OCI-LY7 (cell line): ENCODE measurements around the gene SNX12. TPM values are rescaled to one million over a fixed set of nuclear protein-coding genes. Genes with fewer than 3 reads are reported as not detected.
A peak's percentile ranks its signal among the peaks of the same experiment; 100 is the strongest.

Source experiments
- BruUV-seq: library from RNA; stranded (reverse); fragments of 400-500 nt; replicated peaks from 2 replicates; lab custom pipeline; 2021; lab: Mats Ljungman, UMichigan
- CTCF ChIA-PET: fragments of 300-600 bp; sonication (Branson Sonifier 250); formaldehyde crosslinking; loops from one replicate; lab custom pipeline; 2022; ENCODE audit warnings: antibody characterized with exemption; ENCODE audit not compliant: unreplicated experiment; lab: Charles Lee
- POLR2A ChIA-PET: fragments of 300-600 bp; sonication (Branson Sonifier 250); formaldehyde crosslinking; loops from one replicate; lab custom pipeline; 2022; ENCODE audit warnings: antibody characterized with exemption; lab: Charles Lee
- DNase-seq: peaks from one replicate; pipeline ENCODE4 v3.0.0-alpha.2; 2015; ENCODE audit warnings: low spot score
- H2AFZ ChIP-seq: fragments of 200-600 bp; sonication (generic), shearing (Covaris generic); 2 replicates; pipeline ENCODE4 v1.6.1; 2014; ENCODE audit warnings: mild to moderate bottlenecking, antibody characterized with exemption, low read length, moderate library complexity
- H3K27ac ChIP-seq: fragments of 200-600 bp; sonication (generic); 2 replicates; pipeline ENCODE4 v1.5.1; 2014; ENCODE audit warnings: mixed run types, low read depth, mild to moderate bottlenecking, moderate library complexity, low read length, inconsistent platforms; ENCODE audit not compliant: poor library complexity, severe bottlenecking
- H3K36me3 ChIP-seq: fragments of 200-600 bp; sonication (generic); 2 replicates; pipeline ENCODE4 v1.6.1; 2014; ENCODE audit warnings: mild to moderate bottlenecking, antibody characterized with exemption, low read length, moderate library complexity, mixed read lengths; ENCODE audit not compliant: insufficient read depth
- H3K4me1 ChIP-seq: fragments of 200-600 bp; sonication (generic); 2 replicates; pipeline ENCODE4 v1.5.1; 2014; ENCODE audit warnings: mild to moderate bottlenecking, low read length; ENCODE audit not compliant: insufficient read depth, poor library complexity, severe bottlenecking
- H3K4me2 ChIP-seq: fragments of 200-600 bp; sonication (generic); 2 replicates; pipeline ENCODE4 v1.6.1; 2014; ENCODE audit warnings: mild to moderate bottlenecking, low read length
- H3K4me3 ChIP-seq: fragments of 200-600 bp; sonication (generic); 2 replicates; pipeline ENCODE4 v1.5.1; 2014; ENCODE audit warnings: mild to moderate bottlenecking, low read depth, low read length; ENCODE audit not compliant: poor library complexity, severe bottlenecking
- H3K79me2 ChIP-seq: fragments of 200-600 bp; sonication (generic); 2 replicates; pipeline ENCODE4 v1.6.1; 2016; ENCODE audit warnings: low read depth, mild to moderate bottlenecking, low read length, moderate library complexity, mixed read lengths; ENCODE audit not compliant: insufficient read depth
- H3K9me2 ChIP-seq: fragments of 200-600 bp; sonication (generic); 2 replicates; pipeline ENCODE4 v1.6.1; 2016; ENCODE audit warnings: mild to moderate bottlenecking, low read length, mixed read lengths; ENCODE audit not compliant: insufficient read depth
- H3K9me3 ChIP-seq: fragments of 200-600 bp; sonication (generic); 2 replicates; pipeline ENCODE4 v1.6.1; 2014; ENCODE audit warnings: mild to moderate bottlenecking, mixed run types, low read length, mixed read lengths
- H4K20me1 ChIP-seq: fragments of 200-600 bp; sonication (generic); 2 replicates; pipeline ENCODE4 v1.6.1; 2014; ENCODE audit warnings: mild to moderate bottlenecking, antibody characterized with exemption, low read length, moderate library complexity, mixed read lengths; ENCODE audit not compliant: insufficient read depth
- CTCF ChIP-seq: fragments of 200-600 bp; sonication (generic); conservative IDR thresholded peaks from 2 replicates; pipeline ENCODE4 v1.5.1; 2014; ENCODE audit warnings: mild to moderate bottlenecking, antibody characterized with exemption, low read length, moderate library complexity, mixed read lengths
- EZH2phosphoT487 ChIP-seq: fragments of 200-600 bp; sonication (generic); IDR thresholded peaks from 2 replicates; pipeline ENCODE4 v1.6.1; 2018; ENCODE audit warnings: low read depth, borderline replicate concordance, mild to moderate bottlenecking, mixed run types, antibody characterized with exemption, low read length, moderate library complexity, mixed read lengths
- intact Hi-C: fragments of 100-400 bp; cut with micrococcal nuclease; formaldehyde crosslinking; loops from one replicate; pipeline ENCODE4 v1.10.0; 2022; ENCODE audit not compliant: unreplicated experiment
- total RNA-seq, 2 experiments: library from RNA; depleted of rRNA in 1 of 2; stranded (reverse); fragments of >200 nt in 1 of 2; shearing (Covaris generic) in 1 of 2; gene quantifications; 2 replicates each; pipeline ENCODE4 v1.2.3, GENCODE V29; 2014 to 2022

Gene SNX12
- total RNA-seq, 2 experiments from 2014 or later, result 24.8 to 28.7 TPM

GRCh38 chrX:71100581-71101505 lies 32.7 kb upstream of the SNX12 start:
- no peak for DNase-seq

GRCh38 chrX:71099736-71100135 lies 31.6 kb upstream of the SNX12 start:
- Histone ChIP-seq H3K4me1 (peaks cover 42% of the 10 kb centered on the region), H3K4me3 (no peak overlapping the region), H3K9me3 (no peaks in the 10 kb centered on the region), H3K9me2 (no peaks in the 10 kb centered on the region), H3K27ac (no peak overlapping the region), H2AFZ (no peak overlapping the region), H4K20me1 (no peaks in the 10 kb centered on the region), H3K4me2 (no peak overlapping the region), H3K79me2 (no peaks in the 10 kb centered on the region), H3K36me3 (no peaks in the 10 kb centered on the region)
- ChIA-PET POLR2A (interaction anchor here (0.6 kb wide), 2 partner anchors 10 to 266 kb away, joined by 3 read pairs; partner anchors contain the start of gene TAF1), CTCF (no interaction called here)
- TF ChIP-seq EZH2phosphoT487 (no peak), CTCF (no peak)
- no peak for DNase-seq
- intact Hi-C loops, result no loop called here
- BruUV-seq, result no TSS peak

More at GRCh38 chrX:71100581-71101505, 32.7 kb upstream of the SNX12 start:
- no peak overlapping the region for H3K4me2 ChIP-seq
- no peaks in the 10 kb centered on the region for H4K20me1 ChIP-seq
- H3K36me3 ChIP-seq, result no peaks in the 10 kb centered on the region
- no peak overlapping the region for H3K4me3 ChIP-seq
- H3K27ac ChIP-seq, result no peak overlapping the region
- intact Hi-C loops, result no loop called here
- H3K4me1 ChIP-seq, result peaks cover 37% of the 10 kb centered on the region
- 0 out of 2 replicates have a peak, but pooled peaks have one; percentile 28 for TF ChIP-seq CTCF
- TF ChIP-seq EZH2phosphoT487, result no peak
- no peak overlapping the region for H2AFZ ChIP-seq
- no peaks in the 10 kb centered on the region for H3K9me2 ChIP-seq
- no TSS peak for BruUV-seq
- ChIA-PET POLR2A (interaction anchor here (3.6 kb wide), 1 partner anchor 11 kb away, joined by 17 read pairs; the partner anchor contains the start of gene IL2RG), CTCF (interaction anchor here (0.9 kb wide), 1 partner anchor 29 kb away, joined by 3 read pairs; no protein-coding TSS in a partner anchor)
- no peaks in the 10 kb centered on the region for H3K9me3 ChIP-seq
- H3K79me2 ChIP-seq, result no peaks in the 10 kb centered on the region
